Thoracic aorta (tissue), 2 donors: ENCODE measurements around the gene FIGLA. TPM values are rescaled to one million over a fixed set of nuclear protein-coding genes. Genes with fewer than 3 reads are reported as not detected.

Source experiments
- ATAC-seq: fragments of 150-250 bp; one replicate; pipeline ENCODE4 v1.8.0; 2017; ENCODE audit warnings: low read depth; ENCODE audit not compliant: insufficient number of reproducible peaks, low FRiP score
- DNase-seq: peaks from one replicate; pipeline ENCODE4 v3.0.0-alpha.2; 2020; ENCODE audit warnings: low spot score
- H3K27ac ChIP-seq, 2 donors: fragments of 200-600 bp; sonication (generic); 1 replicate in 1 of 2; 2 replicates in 1 of 2; pipeline ENCODE4 v1.5.1; 2016; ENCODE audit warnings: mild to moderate bottlenecking in 2 of 2, moderate library complexity in 2 of 2
- H3K27me3 ChIP-seq: fragments of 200-600 bp; sonication (generic); replicated peaks from 2 replicates; pipeline ENCODE4 v1.6.0; 2016; ENCODE audit warnings: mild to moderate bottlenecking; ENCODE audit not compliant: insufficient read depth
- H3K36me3 ChIP-seq: fragments of 200-600 bp; sonication (generic); one replicate; pipeline ENCODE4 v1.5.1; 2016
- H3K4me1 ChIP-seq, 2 donors: fragments of 200-600 bp; sonication (generic); 1 replicate in 1 of 2; 2 replicates in 1 of 2; pipeline versions ENCODE4 v1.5.1 to v1.6.0; 2016; ENCODE audit warnings: low read depth in 2 of 2, mild to moderate bottlenecking in 1 of 2; ENCODE audit not compliant: control insufficient read depth in 1 of 2
- H3K4me3 ChIP-seq: fragments of 200-600 bp; sonication (generic); 2 replicates; pipeline ENCODE4 v1.5.1; 2016; ENCODE audit warnings: mild to moderate bottlenecking
- H3K9me3 ChIP-seq: fragments of 200-600 bp; sonication (generic); 2 replicates; pipeline ENCODE4 v1.5.1; 2016
- total RNA-seq, 2 donors: library from RNA; depleted of rRNA; stranded (reverse); fragments of >200 nt; gene quantifications; one replicate each; pipeline versions ENCODE4 v1.1.0 to v1.2.3, GENCODE V29; 2016
- TF ChIP-seq, protein P1 (sequence below): fragments of 200-600 bp; sonication (generic); IDR thresholded peaks from one replicate; pipeline ENCODE4 v1.5.1; 2019; ENCODE audit warnings: antibody characterized with exemption

FIGLA gene
- total RNA-seq, 2 donors from 2014 or later, result not detected

DNA sequence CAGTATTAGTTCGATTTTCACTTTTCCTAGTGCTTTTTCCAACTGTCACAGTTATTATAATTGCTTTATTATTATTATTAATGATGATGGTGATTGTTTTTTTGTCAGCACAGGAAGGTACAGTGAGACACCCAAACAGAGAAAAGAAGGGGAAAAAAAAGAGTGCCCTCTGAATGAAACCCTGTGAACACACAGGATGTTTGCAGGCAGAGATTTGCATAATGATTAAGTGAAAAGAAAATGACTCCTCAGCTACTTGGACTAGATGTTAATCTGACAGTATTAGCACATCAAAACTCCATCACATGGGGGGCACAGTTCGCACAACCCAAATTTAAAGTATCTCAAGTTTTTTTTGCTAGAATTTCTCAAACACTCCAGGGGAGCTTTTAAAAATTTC is 55.4 kb downstream of the FIGLA start:
- no peak overlapping the region for H3K4me3 ChIP-seq
- H3K27ac ChIP-seq, result no peak overlapping the region
- no peak for ATAC-seq

DNA sequence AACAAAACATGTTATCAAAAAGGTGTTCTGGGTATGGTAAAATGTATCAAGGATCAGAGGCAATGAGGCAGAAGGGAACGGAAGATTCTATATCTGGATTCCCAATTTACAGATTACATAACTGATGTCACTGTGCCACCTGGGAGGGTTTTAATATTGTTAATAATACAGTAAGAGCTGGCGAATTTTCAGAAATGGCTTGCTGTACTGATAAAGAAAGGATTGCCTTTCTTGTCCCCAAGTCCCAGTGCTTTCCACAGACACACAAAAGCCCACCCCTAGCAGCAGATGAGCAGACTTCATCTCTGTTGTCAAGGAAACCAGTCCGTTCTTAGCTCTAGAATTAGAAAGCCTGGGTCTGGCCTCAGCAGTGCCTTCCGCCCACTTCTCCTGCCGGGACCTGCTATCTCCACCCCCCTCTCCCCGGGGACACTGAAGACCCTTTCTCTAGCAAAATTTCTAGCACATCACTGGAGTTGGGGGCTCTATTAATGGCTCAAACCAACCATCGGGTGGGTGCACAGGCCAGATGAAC is 56.7 kb downstream of the FIGLA start:
- H3K27ac ChIP-seq, result no peak overlapping the region
- no peaks in the 10 kb centered on the region for H3K27me3 ChIP-seq
- no peaks in the 10 kb centered on the region for H3K36me3 ChIP-seq
- ATAC-seq (no peak), DNase-seq (no peak)
- no peaks in the 10 kb centered on the region for H3K4me1 ChIP-seq
- H3K4me3 ChIP-seq, result no peak overlapping the region
- TF ChIP-seq, protein P1, sequence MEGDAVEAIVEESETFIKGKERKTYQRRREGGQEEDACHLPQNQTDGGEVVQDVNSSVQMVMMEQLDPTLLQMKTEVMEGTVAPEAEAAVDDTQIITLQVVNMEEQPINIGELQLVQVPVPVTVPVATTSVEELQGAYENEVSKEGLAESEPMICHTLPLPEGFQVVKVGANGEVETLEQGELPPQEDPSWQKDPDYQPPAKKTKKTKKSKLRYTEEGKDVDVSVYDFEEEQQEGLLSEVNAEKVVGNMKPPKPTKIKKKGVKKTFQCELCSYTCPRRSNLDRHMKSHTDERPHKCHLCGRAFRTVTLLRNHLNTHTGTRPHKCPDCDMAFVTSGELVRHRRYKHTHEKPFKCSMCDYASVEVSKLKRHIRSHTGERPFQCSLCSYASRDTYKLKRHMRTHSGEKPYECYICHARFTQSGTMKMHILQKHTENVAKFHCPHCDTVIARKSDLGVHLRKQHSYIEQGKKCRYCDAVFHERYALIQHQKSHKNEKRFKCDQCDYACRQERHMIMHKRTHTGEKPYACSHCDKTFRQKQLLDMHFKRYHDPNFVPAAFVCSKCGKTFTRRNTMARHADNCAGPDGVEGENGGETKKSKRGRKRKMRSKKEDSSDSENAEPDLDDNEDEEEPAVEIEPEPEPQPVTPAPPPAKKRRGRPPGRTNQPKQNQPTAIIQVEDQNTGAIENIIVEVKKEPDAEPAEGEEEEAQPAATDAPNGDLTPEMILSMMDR, result no peak
- no peaks in the 10 kb centered on the region for H3K9me3 ChIP-seq

More for the DNA sequence above, 55.4 kb downstream of the FIGLA start:
- Histone ChIP-seq H3K4me1 (no peaks in the 10 kb centered on the region), H3K9me3 (no peaks in the 10 kb centered on the region), H3K36me3 (no peaks in the 10 kb centered on the region), H3K27me3 (no peaks in the 10 kb centered on the region)
- TF ChIP-seq, protein P1, result no peak
- no peak for DNase-seq

DNA sequence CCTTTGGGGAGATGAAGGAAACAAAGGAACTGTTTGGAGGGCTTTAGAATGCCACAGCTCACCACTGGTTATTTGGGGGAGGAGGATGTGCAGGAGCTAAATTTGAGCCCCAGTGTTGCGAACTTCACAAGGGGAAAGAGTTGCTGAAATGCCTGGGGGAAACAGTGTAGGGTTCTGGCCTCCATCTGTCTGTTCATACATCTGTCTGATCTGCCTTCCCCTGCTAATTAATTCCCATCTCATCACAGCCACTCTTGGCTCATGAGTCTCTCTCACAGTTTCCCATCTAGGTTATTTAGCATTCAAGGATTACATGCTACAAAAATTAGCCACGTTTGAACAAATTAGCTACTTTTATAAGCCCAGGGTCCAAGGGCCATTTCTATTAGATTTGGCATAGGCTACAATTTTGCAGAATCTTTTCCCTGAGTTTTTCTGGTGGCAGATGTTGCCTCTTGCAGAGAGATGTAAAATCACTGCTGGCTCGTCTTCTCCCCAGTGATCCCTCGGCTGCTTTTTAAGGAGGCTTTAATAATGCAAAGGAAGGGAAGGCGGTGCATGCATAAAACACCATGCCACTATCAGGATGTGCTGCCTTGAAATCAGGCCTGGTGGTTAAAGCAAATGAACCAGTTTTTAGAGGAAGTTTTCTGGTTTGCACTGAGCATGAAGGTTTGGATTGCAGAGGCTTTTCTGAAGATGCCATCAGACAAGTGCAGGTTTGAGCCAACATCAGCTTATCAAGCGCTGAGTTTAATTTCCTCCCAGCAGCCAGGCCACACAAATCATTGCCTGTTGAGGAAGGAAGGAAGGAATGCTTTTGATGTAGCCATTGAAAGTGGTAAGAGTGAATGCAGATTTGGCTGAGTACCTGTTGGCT is 57.4 kb downstream of the FIGLA start:
- DNase-seq, result no peak

DNA sequence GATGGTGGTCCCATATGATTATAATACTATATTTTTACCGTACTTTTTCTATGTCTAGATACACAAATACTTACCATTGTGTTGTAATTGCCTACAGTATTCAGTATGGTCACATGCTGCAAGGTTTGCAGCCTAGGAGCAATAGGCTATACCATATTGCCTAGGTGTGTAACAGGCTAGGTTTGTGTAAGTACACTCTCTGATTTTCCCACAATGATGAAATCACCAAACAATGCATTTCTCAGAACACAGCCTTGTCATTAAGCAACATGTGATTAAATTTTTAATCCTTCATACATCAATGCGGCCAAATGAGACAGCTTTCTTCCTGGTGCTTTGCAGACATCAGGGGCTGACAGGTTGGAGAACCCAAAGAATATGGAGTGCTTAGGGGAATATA is 59.7 kb downstream of the FIGLA start:
- Histone ChIP-seq H3K4me1 (no peaks in the 10 kb centered on the region), H3K9me3 (no peaks in the 10 kb centered on the region)
- ATAC-seq, result no peak

More for the DNA sequence above, 57.4 kb downstream of the FIGLA start:
- Histone ChIP-seq H3K27ac (no peak overlapping the region), H3K4me1 (no peaks in the 10 kb centered on the region), H3K27me3 (no peaks in the 10 kb centered on the region), H3K36me3 (no peaks in the 10 kb centered on the region), H3K9me3 (no peaks in the 10 kb centered on the region), H3K4me3 (no peak overlapping the region)
- ATAC-seq, result no peak
- TF ChIP-seq, protein P1, result no peak

DNA sequence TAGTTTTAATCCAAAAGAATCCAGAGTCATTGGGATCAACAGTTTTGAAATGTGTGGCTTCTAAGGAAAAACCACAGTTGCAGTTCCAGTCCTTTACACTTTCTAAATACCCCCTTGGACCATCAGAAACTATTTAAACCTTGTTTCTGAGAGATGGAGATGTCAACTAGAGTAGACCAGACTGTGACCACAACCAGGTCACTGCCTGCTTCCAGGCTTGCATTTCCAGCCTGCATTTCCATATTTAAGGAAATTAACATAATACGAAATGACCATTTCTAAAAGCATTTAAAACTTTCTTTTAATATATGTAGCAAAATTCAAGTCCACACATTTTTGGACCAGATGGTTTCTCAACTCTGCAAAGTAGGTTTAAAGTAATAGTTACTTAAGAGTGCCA is 60.8 kb downstream of the FIGLA start:
- no peaks in the 10 kb centered on the region for H3K9me3 ChIP-seq
- DNase-seq (no peak), ATAC-seq (no peak)
- no peak overlapping the region for H3K4me3 ChIP-seq
- H3K36me3 ChIP-seq, result no peaks in the 10 kb centered on the region
- no peaks in the 10 kb centered on the region for H3K4me1 ChIP-seq
- no peaks in the 10 kb centered on the region for H3K27me3 ChIP-seq
- no peak overlapping the region for H3K27ac ChIP-seq
- TF ChIP-seq, protein P1, result no peak

More for the DNA sequence above, 59.7 kb downstream of the FIGLA start:
- TF ChIP-seq, protein P1, result no peak
- Histone ChIP-seq H3K27me3 (no peaks in the 10 kb centered on the region), H3K4me3 (no peak overlapping the region), H3K36me3 (no peaks in the 10 kb centered on the region), H3K27ac (no peak overlapping the region)
- DNase-seq, result no peak
